HG03196 (cell line): Measurements from ENCODE around the gene PRSS3.
"Not testable (repeated sequence)": the region's sequence is repeated elsewhere in the genome, so short reads cannot be mapped to it uniquely, and the experiment has no call there.

Experiments
- ATAC-seq: cut with Tn5 transposase; IDR thresholded peaks from one replicate; pipeline ENCODE4 v1.9.1; 2021; ENCODE audit not compliant: unreplicated experiment

The PRSS3 gene

GRCh38 chr9:33785914-33786313 is 9.4 kb upstream of the PRSS3 start:
- ATAC-seq = no peak

GRCh38 chr9:33786681-33787080 is 8.7 kb upstream of the PRSS3 start:
- no peak for ATAC-seq

- no peak for ATAC-seq
Measured at GRCh38 chr9:33787839-33788238, 7.5 kb upstream of the PRSS3 start.

- not testable (repeated sequence) for ATAC-seq
Measured at GRCh38 chr9:33789429-33789828, 5.9 kb upstream of the PRSS3 start.

GRCh38 chr9:33791117-33791516 is 4.2 kb upstream of the PRSS3 start:
- ATAC-seq = no peak

- ATAC-seq = not testable (repeated sequence)
Measured at GRCh38 chr9:33793496-33793895, 1.9 kb upstream of the PRSS3 start.

GRCh38 chr9:33794560-33794959 is 801 bp upstream of the PRSS3 start:
- no peak for ATAC-seq

- no peak for ATAC-seq
Measured at GRCh38 chr9:33795819-33796218, 458 bp downstream of the PRSS3 start.

GRCh38 chr9:33796679-33797078 is 1.3 kb downstream of the PRSS3 start:
- not testable (repeated sequence) for ATAC-seq

- ATAC-seq = no peak
Measured at GRCh38 chr9:33797837-33798236, 2.5 kb downstream of the PRSS3 start.

- no peak for ATAC-seq
Measured at GRCh38 chr9:33798545-33798944, 3.2 kb downstream of the PRSS3 start.

- no peak for ATAC-seq
Measured at GRCh38 chr9:33799928-33800704, 4.8 kb downstream of the PRSS3 start.

- no peak for ATAC-seq
Measured at GRCh38 chr9:33800886-33801285, 5.5 kb downstream of the PRSS3 start.

GRCh38 chr9:33801943-33802500 is 6.7 kb downstream of the PRSS3 start:
- not testable (repeated sequence) for ATAC-seq

GRCh38 chr9:33804196-33804595 is 8.8 kb downstream of the PRSS3 start:
- ATAC-seq = not testable (repeated sequence)

- not testable (repeated sequence) for ATAC-seq
Measured at GRCh38 chr9:33807156-33807555, 11.8 kb downstream of the PRSS3 start.

- not testable (repeated sequence) for ATAC-seq
Measured at GRCh38 chr9:33808979-33809322, 13.6 kb downstream of the PRSS3 start.

- no peak for ATAC-seq
Measured at GRCh38 chr9:33809506-33809905, 14.1 kb downstream of the PRSS3 start.

GRCh38 chr9:33813712-33814641 is 18.6 kb downstream of the PRSS3 start:
- no peak for ATAC-seq

- ATAC-seq = no peak
Measured at GRCh38 chr9:33815781-33816180, 20.4 kb downstream of the PRSS3 start.

- peak; percentile 46 for ATAC-seq
Measured at GRCh38 chr9:33816327-33817252, 21.2 kb downstream of the PRSS3 start, which contains the start of gene UBE2R2. UBE2R2 (plus strand) TSS chr9:33817160; CDS start chr9:33817758, 598 bp downstream.
